ENCODE results near the gene PRKAA1. TPM values are rescaled to one million over a fixed set of nuclear protein-coding genes. Genes with fewer than 3 reads are reported as not detected.

Gene PRKAA1
- total and polyA plus RNA-seq, 2 of the 13 experiments (the other 11 are each of a cell fraction or from before 2014, with no cell fraction given), result 36.6 to 58.0 TPM

GRCh38 chr5:40755407-40756365 is 42.5 kb downstream of the PRKAA1 start, which contains the start of gene TTC33 (continued):
- 0 out of 2 replicates have a peak, but pooled peaks have one; percentile 43 for TF ChIP-seq ZNF562 (CRISPR knock-in tag; IDR thresholded peaks at IDR 0.05; ENCODE audit: borderline replicate concordance)
- TF ChIP-seq ZNF577 (CRISPR knock-in tag; IDR thresholded peaks at IDR 0.05; ENCODE audit: borderline replicate concordance, low read depth), result no peak
- peak; percentile 81; the same call in 1 of the 2 replicates for TF ChIP-seq YEATS4 (CRISPR knock-in tag; IDR thresholded peaks at IDR 0.05; ENCODE audit: borderline replicate concordance)
- TF ChIP-seq E2F5 (CRISPR knock-in tag; conservative IDR thresholded peaks at IDR 0.05), result peak; percentile 97
- peak; percentile 42; the same call in 1 of the 2 replicates for TF ChIP-seq CREB1 (IDR thresholded peaks at IDR 0.05)
- TF ChIP-seq CREB1 (CRISPR knock-in tag; IDR thresholded peaks at IDR 0.05), result peak; percentile 87
- TF ChIP-seq HOXA9 (CRISPR knock-in tag; IDR thresholded peaks at IDR 0.05; ENCODE audit: borderline replicate concordance), result no peak
- TF ChIP-seq ATF5 (CRISPR knock-in tag; IDR thresholded peaks at IDR 0.05; ENCODE audit: low read depth), result no peak
- no peak for TF ChIP-seq SOX6 (IDR thresholded peaks at IDR 0.05)
- peak; percentile 54 for TF ChIP-seq SOX6 (CRISPR knock-in tag; IDR thresholded peaks at IDR 0.05)
- peak; percentile 74; the same call in 1 of the 2 replicates for TF ChIP-seq ZNF563 (CRISPR knock-in tag; IDR thresholded peaks at IDR 0.05)
- peak; percentile 79 for TF ChIP-seq GATAD1 (CRISPR knock-in tag; IDR thresholded peaks at IDR 0.05)
- TF ChIP-seq, protein P1, sequence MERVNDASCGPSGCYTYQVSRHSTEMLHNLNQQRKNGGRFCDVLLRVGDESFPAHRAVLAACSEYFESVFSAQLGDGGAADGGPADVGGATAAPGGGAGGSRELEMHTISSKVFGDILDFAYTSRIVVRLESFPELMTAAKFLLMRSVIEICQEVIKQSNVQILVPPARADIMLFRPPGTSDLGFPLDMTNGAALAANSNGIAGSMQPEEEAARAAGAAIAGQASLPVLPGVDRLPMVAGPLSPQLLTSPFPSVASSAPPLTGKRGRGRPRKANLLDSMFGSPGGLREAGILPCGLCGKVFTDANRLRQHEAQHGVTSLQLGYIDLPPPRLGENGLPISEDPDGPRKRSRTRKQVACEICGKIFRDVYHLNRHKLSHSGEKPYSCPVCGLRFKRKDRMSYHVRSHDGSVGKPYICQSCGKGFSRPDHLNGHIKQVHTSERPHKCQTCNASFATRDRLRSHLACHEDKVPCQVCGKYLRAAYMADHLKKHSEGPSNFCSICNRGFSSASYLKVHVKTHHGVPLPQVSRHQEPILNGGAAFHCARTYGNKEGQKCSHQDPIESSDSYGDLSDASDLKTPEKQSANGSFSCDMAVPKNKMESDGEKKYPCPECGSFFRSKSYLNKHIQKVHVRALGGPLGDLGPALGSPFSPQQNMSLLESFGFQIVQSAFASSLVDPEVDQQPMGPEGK (CRISPR knock-in tag; IDR thresholded peaks at IDR 0.05), result peak; percentile 80
- TF ChIP-seq ZNF496 (CRISPR knock-in tag; IDR thresholded peaks at IDR 0.05; ENCODE audit: insufficient replicate concordance), result no peak
- TF ChIP-seq HDAC6 (IDR thresholded peaks at IDR 0.05; ENCODE audit: low read depth, low read length), result no peak

Data from HepG2 (cell line).